ENCODE data around the gene RAB25.

GRCh38 chr1:156051011-156051725 is 9.8 kb upstream of the RAB25 start:
- TF ChIP-seq CTCF (conservative IDR thresholded peaks at IDR 0.05; ENCODE audit: low read length) (no peak), EZH2phosphoT487 (IDR thresholded peaks at IDR 0.05; ENCODE audit: borderline replicate concordance, low read depth, low read length) (no peak)
